Memory B cell (primary cell): ENCODE data around the gene LPP.

Experiments used
- ATAC-seq: fragments of 150-1000 bp; cut with Tn5 transposase; 2 replicates; pipeline ENCODE4 v1.10.0; 2021; ENCODE audit warnings: low read depth, mild to moderate bottlenecking, moderate library complexity
- DNase-seq, 2 donors: peaks; one replicate each; pipeline ENCODE4 v3.0.0; 2022; ENCODE audit warnings: low spot score in 2 of 2
- H3K27ac Mint-ChIP-seq: one replicate; pipeline ENCODE4 v1.8.0; 2022; ENCODE audit warnings: mild to moderate bottlenecking, moderate library complexity, mixed read lengths
- H3K27me3 Mint-ChIP-seq: one replicate; pipeline ENCODE4 v1.8.0; 2022; ENCODE audit warnings: mixed read lengths
- H3K36me3 Mint-ChIP-seq: one replicate; pipeline ENCODE4 v1.8.0; 2022; ENCODE audit warnings: mild to moderate bottlenecking, mixed read lengths
- H3K4me1 Mint-ChIP-seq: one replicate; pipeline ENCODE4 v1.8.0; 2022; ENCODE audit warnings: mixed read lengths
- H3K4me3 Mint-ChIP-seq: one replicate; pipeline ENCODE4 v1.8.0; 2022; ENCODE audit warnings: mild to moderate bottlenecking, moderate library complexity, mixed read lengths
- H3K9me3 Mint-ChIP-seq: one replicate; pipeline ENCODE4 v1.8.0; 2022; ENCODE audit warnings: mixed read lengths

The LPP gene

GRCh38 chr3:188712991-188713390 lies 559.0 kb downstream of the LPP start:
- Mint-ChIP-seq H3K27ac (no peak overlapping the region), H3K4me1 (peaks cover 17% of the 10 kb centered on the region), H3K9me3 (no peaks in the 10 kb centered on the region), H3K4me3 (no peak overlapping the region), H3K27me3 (no peaks in the 10 kb centered on the region), H3K36me3 (peaks cover 11% of the 10 kb centered on the region)
- ATAC-seq (no peak), DNase-seq (no peak)

- H3K4me1 Mint-ChIP-seq: peaks cover 7% of the 10 kb centered on the region
- H3K27ac Mint-ChIP-seq: no peak overlapping the region
Observed at GRCh38 chr3:188719545-188719944, 565.6 kb downstream of the LPP start.

GRCh38 chr3:188720215-188720614 lies 566.3 kb downstream of the LPP start:
- Mint-ChIP-seq H3K27me3 (no peaks in the 10 kb centered on the region), H3K36me3 (peaks cover 7% of the 10 kb centered on the region), H3K9me3 (no peaks in the 10 kb centered on the region)

More at GRCh38 chr3:188719545-188719944, 565.6 kb downstream of the LPP start:
- ATAC-seq: no peak
- no peak for DNase-seq
- no peak overlapping the region for H3K4me3 Mint-ChIP-seq
- no peaks in the 10 kb centered on the region for H3K9me3 Mint-ChIP-seq
- H3K36me3 Mint-ChIP-seq: peaks cover 7% of the 10 kb centered on the region
- H3K27me3 Mint-ChIP-seq: no peaks in the 10 kb centered on the region

GRCh38 chr3:188720636-188721035 lies 566.7 kb downstream of the LPP start:
- ATAC-seq (no peak), DNase-seq (no peak)
- H3K9me3 Mint-ChIP-seq: no peaks in the 10 kb centered on the region
- H3K27me3 Mint-ChIP-seq: no peaks in the 10 kb centered on the region
- no peak overlapping the region for H3K27ac Mint-ChIP-seq
- H3K36me3 Mint-ChIP-seq: peaks cover 7% of the 10 kb centered on the region
- peaks cover 7% of the 10 kb centered on the region for H3K4me1 Mint-ChIP-seq
- no peak overlapping the region for H3K4me3 Mint-ChIP-seq

More at GRCh38 chr3:188720215-188720614, 566.3 kb downstream of the LPP start:
- Mint-ChIP-seq H3K27ac (no peak overlapping the region), H3K4me1 (peaks cover 7% of the 10 kb centered on the region), H3K4me3 (no peak overlapping the region)
- no peak for DNase-seq
- ATAC-seq: no peak

- ATAC-seq (no peak), DNase-seq (no peak)
- Mint-ChIP-seq H3K4me1 (peaks cover 9% of the 10 kb centered on the region), H3K27ac (no peak overlapping the region), H3K9me3 (no peaks in the 10 kb centered on the region), H3K36me3 (peaks cover 7% of the 10 kb centered on the region), H3K4me3 (no peak overlapping the region), H3K27me3 (no peaks in the 10 kb centered on the region)
Observed at GRCh38 chr3:188721312-188721711, 567.4 kb downstream of the LPP start.

- no peaks in the 10 kb centered on the region for H3K27me3 Mint-ChIP-seq
- H3K4me3 Mint-ChIP-seq: no peak overlapping the region
- H3K36me3 Mint-ChIP-seq: peaks cover 7% of the 10 kb centered on the region
- H3K27ac Mint-ChIP-seq: no peak overlapping the region
- DNase-seq (no peak), ATAC-seq (no peak)
- H3K9me3 Mint-ChIP-seq: no peaks in the 10 kb centered on the region
- H3K4me1 Mint-ChIP-seq: peaks cover 11% of the 10 kb centered on the region
Observed at GRCh38 chr3:188721990-188722389, 568.0 kb downstream of the LPP start.

GRCh38 chr3:188722963-188723362 lies 569.0 kb downstream of the LPP start:
- H3K4me3 Mint-ChIP-seq: no peak overlapping the region
- DNase-seq: no peak

GRCh38 chr3:188727052-188727451 lies 573.1 kb downstream of the LPP start:
- H3K27ac Mint-ChIP-seq: peak overlapping the region; percentile 80
- H3K4me3 Mint-ChIP-seq: no peak overlapping the region
- DNase-seq: no peak
- no peaks in the 10 kb centered on the region for H3K27me3 Mint-ChIP-seq
- H3K4me1 Mint-ChIP-seq: peaks cover 34% of the 10 kb centered on the region
- no peak for ATAC-seq
- peaks cover 2% of the 10 kb centered on the region for H3K36me3 Mint-ChIP-seq
- H3K9me3 Mint-ChIP-seq: no peaks in the 10 kb centered on the region

More at GRCh38 chr3:188722963-188723362, 569.0 kb downstream of the LPP start:
- peak overlapping the region; percentile 53 for H3K27ac Mint-ChIP-seq
- H3K27me3 Mint-ChIP-seq: no peaks in the 10 kb centered on the region
- peaks cover 18% of the 10 kb centered on the region for H3K4me1 Mint-ChIP-seq
- ATAC-seq: no peak
- H3K9me3 Mint-ChIP-seq: no peaks in the 10 kb centered on the region
- H3K36me3 Mint-ChIP-seq: peaks cover 4% of the 10 kb centered on the region

GRCh38 chr3:188728371-188728896 lies 574.5 kb downstream of the LPP start:
- H3K36me3 Mint-ChIP-seq: peaks cover 2% of the 10 kb centered on the region
- H3K27me3 Mint-ChIP-seq: no peaks in the 10 kb centered on the region
- H3K4me3 Mint-ChIP-seq: no peak overlapping the region
- H3K4me1 Mint-ChIP-seq: peaks cover 32% of the 10 kb centered on the region
- no peak for DNase-seq
- ATAC-seq: no peak
- H3K9me3 Mint-ChIP-seq: no peaks in the 10 kb centered on the region
- peak overlapping the region; percentile 80 for H3K27ac Mint-ChIP-seq

- ATAC-seq: peak; percentile 76
- no peak for DNase-seq
- Mint-ChIP-seq H3K4me1 (peaks cover 32% of the 10 kb centered on the region), H3K4me3 (peak overlapping the region; percentile 35), H3K27ac (peak overlapping the region; percentile 80), H3K9me3 (no peaks in the 10 kb centered on the region), H3K27me3 (no peaks in the 10 kb centered on the region), H3K36me3 (peaks cover 2% of the 10 kb centered on the region)
Observed at GRCh38 chr3:188729422-188729821, 575.5 kb downstream of the LPP start.

GRCh38 chr3:188734395-188734794 lies 580.4 kb downstream of the LPP start:
- ATAC-seq: no peak
- Mint-ChIP-seq H3K27me3 (no peaks in the 10 kb centered on the region), H3K4me3 (no peak overlapping the region), H3K36me3 (peaks cover 5% of the 10 kb centered on the region), H3K9me3 (no peaks in the 10 kb centered on the region), H3K27ac (no peak overlapping the region), H3K4me1 (peaks cover 6% of the 10 kb centered on the region)
- no peak for DNase-seq

GRCh38 chr3:188739511-188739910 lies 585.6 kb downstream of the LPP start:
- Mint-ChIP-seq H3K4me3 (no peak overlapping the region), H3K27ac (no peak overlapping the region), H3K27me3 (no peaks in the 10 kb centered on the region), H3K4me1 (peaks cover 2% of the 10 kb centered on the region), H3K9me3 (no peaks in the 10 kb centered on the region), H3K36me3 (peaks cover 3% of the 10 kb centered on the region)
- DNase-seq: no peak
- no peak for ATAC-seq

GRCh38 chr3:188740010-188740409 lies 586.1 kb downstream of the LPP start:
- no peak for ATAC-seq
- Mint-ChIP-seq H3K36me3 (peaks cover 3% of the 10 kb centered on the region), H3K4me1 (peaks cover 2% of the 10 kb centered on the region), H3K27ac (no peak overlapping the region), H3K9me3 (no peaks in the 10 kb centered on the region), H3K4me3 (no peak overlapping the region), H3K27me3 (no peaks in the 10 kb centered on the region)
- DNase-seq: no peak

- Mint-ChIP-seq H3K27me3 (no peaks in the 10 kb centered on the region), H3K36me3 (peaks cover 3% of the 10 kb centered on the region), H3K4me3 (no peak overlapping the region), H3K27ac (no peak overlapping the region), H3K4me1 (peaks cover 2% of the 10 kb centered on the region), H3K9me3 (no peaks in the 10 kb centered on the region)
- DNase-seq (no peak), ATAC-seq (no peak)
Observed at GRCh38 chr3:188742755-188743550, 589.0 kb downstream of the LPP start.

- DNase-seq (no peak), ATAC-seq (no peak)
- Mint-ChIP-seq H3K4me3 (no peak overlapping the region), H3K27ac (no peak overlapping the region), H3K36me3 (peaks cover 1% of the 10 kb centered on the region), H3K9me3 (no peaks in the 10 kb centered on the region), H3K27me3 (no peaks in the 10 kb centered on the region), H3K4me1 (peaks cover 1% of the 10 kb centered on the region)
Observed at GRCh38 chr3:188744166-188744565, 590.2 kb downstream of the LPP start.
